Esophagus muscularis mucosa (tissue), 4 donors: ENCODE results near the gene SERINC2.

Source experiments
- CTCF ChIP-seq, 3 experiments: fragments of 200-600 bp in 2 of 3; fragments of 450-650 bp in 1 of 3; sonication (generic) in 2 of 3; IDR thresholded peaks; one replicate each; pipeline ENCODE4 v1.5.1; 2017 to 2019; ENCODE audit warnings: antibody characterized with exemption in 3 of 3, mild to moderate bottlenecking in 2 of 3, moderate library complexity in 1 of 3
- EP300 ChIP-seq: sonication (generic); formaldehyde crosslinking; IDR thresholded peaks from one replicate; pipeline ENCODE4 v1.6.1; 2017; ENCODE audit warnings: antibody characterized with exemption
- POLR2A ChIP-seq: fragments of 450-650 bp; IDR thresholded peaks from one replicate; pipeline ENCODE4 v1.6.1; 2017; ENCODE audit warnings: antibody characterized with exemption, moderate library complexity, mild to moderate bottlenecking, low read depth
- POLR2AphosphoS5 ChIP-seq, 2 donors: sonication (generic); formaldehyde crosslinking; IDR thresholded peaks; one replicate each; pipeline ENCODE4 v1.6.1; 2017; ENCODE audit warnings: antibody characterized with exemption in 2 of 2

GRCh38 chr1:31425301-31426081 is 12.5 kb downstream of the SERINC2 start:
- TF ChIP-seq POLR2A = no peak
- no peak for TF ChIP-seq EP300
- no peak for TF ChIP-seq CTCF (IDR thresholded peaks at IDR 0.05)
- TF ChIP-seq POLR2AphosphoS5 (IDR thresholded peaks at IDR 0.05) = no peak
